Measurements from ENCODE around the gene FSTL5.

DNA sequence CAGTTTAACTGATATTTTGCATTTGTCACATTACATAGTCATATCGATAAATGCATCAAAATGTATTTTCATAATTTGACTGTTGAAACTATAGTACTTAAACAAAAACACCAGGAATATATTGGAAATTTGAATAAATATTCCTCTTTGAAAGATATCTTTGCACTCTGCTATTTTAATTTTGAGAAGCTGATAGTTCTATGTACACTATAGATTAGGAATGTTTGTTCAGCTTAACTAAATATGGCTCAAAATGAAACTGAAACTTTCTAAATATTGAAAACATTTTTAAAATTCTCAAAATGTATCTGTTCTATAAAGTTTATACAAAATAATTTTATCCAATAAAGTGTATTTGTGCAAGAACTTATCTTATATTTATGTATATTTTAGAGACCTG lies 510.1 kb downstream of the FSTL5 start:
- TF ChIP-seq EZH2 (IDR thresholded peaks at IDR 0.05) (no peak), FOXP2 (optimal IDR thresholded peaks at IDR 0.05; ENCODE audit: control extremely low read depth, extremely low read length, insufficient read depth) (no peak), POLR2AphosphoS5 (IDR thresholded peaks at IDR 0.05; ENCODE audit: borderline replicate concordance, low read depth, low read length) (no peak)
